ENCODE measurements around the gene AQP10.
"Not testable (repeated sequence)": the region's sequence is repeated elsewhere in the genome, so short reads cannot be mapped to it uniquely, and the experiment has no call there.

Gene AQP10

GRCh38 chr1:154320882-154321608, at the start of gene AQP10:
Gene AQP10 (plus strand): TSS chr1:154321093. CDS start chr1:154321156, 63 bp downstream.
- FAIRE-seq (no peak), DNase-seq (ENCODE audit: insufficient read length, low spot score) (no peak)

- peak; percentile 74 for FAIRE-seq
Observed at GRCh38 chr1:154272217-154272998, 48.5 kb upstream of the AQP10 start, which contains the start of gene HAX1. Gene HAX1 (plus strand): TSS chr1:154272629. CDS start chr1:154272724, 95 bp downstream.

GRCh38 chr1:154272999-154273563, 47.8 kb upstream of the AQP10 start:
- FAIRE-seq, result no peak
- DNase-seq (ENCODE audit: insufficient read length, low spot score), result no peak

More at GRCh38 chr1:154272217-154272998, 48.5 kb upstream of the AQP10 start, which contains the start of gene HAX1:
- peak; percentile 85 for DNase-seq (ENCODE audit: insufficient read length, low spot score)

- FAIRE-seq (no peak), DNase-seq (ENCODE audit: insufficient read length, low spot score) (no peak)
Observed at GRCh38 chr1:154276797-154277196, 44.1 kb upstream of the AQP10 start.

- FAIRE-seq; DNase-seq (ENCODE audit: insufficient read length, low spot score): not testable (repeated sequence)
Observed at GRCh38 chr1:154287591-154287990, 33.3 kb upstream of the AQP10 start.

- FAIRE-seq (no peak), DNase-seq (ENCODE audit: insufficient read length, low spot score) (no peak)
Observed at GRCh38 chr1:154288661-154289060, 32.2 kb upstream of the AQP10 start.

- FAIRE-seq (no peak), DNase-seq (ENCODE audit: insufficient read length, low spot score) (no peak)
Observed at GRCh38 chr1:154290921-154291320, 30.0 kb upstream of the AQP10 start.

GRCh38 chr1:154295408-154296235, 25.3 kb upstream of the AQP10 start:
- FAIRE-seq, result no peak
- DNase-seq (ENCODE audit: insufficient read length, low spot score), result no peak

- no peak for DNase-seq (ENCODE audit: insufficient read length, low spot score)
- no peak for FAIRE-seq
Observed at GRCh38 chr1:154301582-154301981, 19.3 kb upstream of the AQP10 start.

GRCh38 chr1:154304664-154305337, 16.1 kb upstream of the AQP10 start:
- no peak for DNase-seq (ENCODE audit: insufficient read length, low spot score)

GRCh38 chr1:154306151-154306550, 14.7 kb upstream of the AQP10 start:
- FAIRE-seq (no peak), DNase-seq (ENCODE audit: insufficient read length, low spot score) (no peak)

More at GRCh38 chr1:154304664-154305337, 16.1 kb upstream of the AQP10 start:
- no peak for FAIRE-seq

- not testable (repeated sequence) for DNase-seq (ENCODE audit: insufficient read length, low spot score); FAIRE-seq
Observed at GRCh38 chr1:154307670-154308270, 13.1 kb upstream of the AQP10 start.

GRCh38 chr1:154309136-154309535, 11.8 kb upstream of the AQP10 start:
- not testable (repeated sequence) for FAIRE-seq; DNase-seq (ENCODE audit: insufficient read length, low spot score)

GRCh38 chr1:154312229-154313065, 8.4 kb upstream of the AQP10 start:
- not testable (repeated sequence) for FAIRE-seq; DNase-seq (ENCODE audit: insufficient read length, low spot score)

GRCh38 chr1:154313066-154313356, 7.9 kb upstream of the AQP10 start:
- DNase-seq (ENCODE audit: insufficient read length, low spot score), result no peak
- no peak for FAIRE-seq

GRCh38 chr1:154314226-154314625, 6.7 kb upstream of the AQP10 start:
- not testable (repeated sequence) for FAIRE-seq

GRCh38 chr1:154316704-154317103, 4.2 kb upstream of the AQP10 start:
- FAIRE-seq (no peak), DNase-seq (ENCODE audit: insufficient read length, low spot score) (no peak)

More at GRCh38 chr1:154314226-154314625, 6.7 kb upstream of the AQP10 start:
- DNase-seq (ENCODE audit: insufficient read length, low spot score), result not testable (repeated sequence)

- no peak for DNase-seq (ENCODE audit: insufficient read length, low spot score)
- FAIRE-seq, result no peak
Observed at GRCh38 chr1:154318386-154318785, 2.5 kb upstream of the AQP10 start.

- not testable (repeated sequence) for FAIRE-seq; DNase-seq (ENCODE audit: insufficient read length, low spot score)
Observed at GRCh38 chr1:154321609-154321934, 679 bp downstream of the AQP10 start.
